ENCODE results near the gene RRAGD.

DNA sequence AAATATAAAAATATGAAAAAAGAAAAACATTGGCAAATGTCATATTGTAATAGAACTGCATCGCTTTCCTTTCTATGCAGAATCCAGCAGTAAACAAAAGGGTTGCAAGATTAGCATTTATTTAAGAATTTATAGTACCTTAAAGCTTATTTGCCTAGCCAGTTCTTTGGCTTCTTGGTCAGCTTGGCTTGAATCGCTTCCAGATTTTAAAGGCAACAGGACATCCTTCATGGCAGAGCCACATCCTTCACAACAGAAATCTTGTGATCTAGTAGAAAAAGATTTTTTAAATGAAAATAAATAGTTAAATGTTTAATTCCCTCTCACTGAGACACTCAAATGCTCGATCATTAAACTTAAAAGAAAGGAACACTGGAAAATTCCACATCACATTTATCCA lies 76.9 kb downstream of the RRAGD start:
- TF ChIP-seq ZNF770 (CRISPR knock-in tag; IDR thresholded peaks at IDR 0.05) (no peak), SETDB1 (CRISPR knock-in tag; IDR thresholded peaks at IDR 0.05; ENCODE audit: borderline replicate concordance) (no peak), NR2F6 (IDR thresholded peaks at IDR 0.05) (no peak), NR2F6 (CRISPR knock-in tag; IDR thresholded peaks at IDR 0.05) (no peak), BHLHE40 (IDR thresholded peaks at IDR 0.05; ENCODE audit: low read length) (no peak), MEF2D (CRISPR knock-in tag; IDR thresholded peaks at IDR 0.05) (no peak), ATAD3A (CRISPR knock-in tag; IDR thresholded peaks at IDR 0.05) (no peak), ZNF773 (CRISPR knock-in tag; IDR thresholded peaks at IDR 0.05; ENCODE audit: borderline replicate concordance) (no peak), ZNF335 (CRISPR knock-in tag; IDR thresholded peaks at IDR 0.05) (no peak), NFE2 (CRISPR knock-in tag; IDR thresholded peaks at IDR 0.05) (no peak), GABPB1 (CRISPR knock-in tag; IDR thresholded peaks at IDR 0.05) (no peak)
- TF ChIP-seq, protein P1, sequence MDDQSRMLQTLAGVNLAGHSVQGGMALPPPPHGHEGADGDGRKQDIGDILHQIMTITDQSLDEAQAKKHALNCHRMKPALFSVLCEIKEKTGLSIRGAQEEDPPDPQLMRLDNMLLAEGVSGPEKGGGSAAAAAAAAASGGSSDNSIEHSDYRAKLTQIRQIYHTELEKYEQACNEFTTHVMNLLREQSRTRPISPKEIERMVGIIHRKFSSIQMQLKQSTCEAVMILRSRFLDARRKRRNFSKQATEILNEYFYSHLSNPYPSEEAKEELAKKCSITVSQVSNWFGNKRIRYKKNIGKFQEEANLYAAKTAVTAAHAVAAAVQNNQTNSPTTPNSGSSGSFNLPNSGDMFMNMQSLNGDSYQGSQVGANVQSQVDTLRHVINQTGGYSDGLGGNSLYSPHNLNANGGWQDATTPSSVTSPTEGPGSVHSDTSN (CRISPR knock-in tag; IDR thresholded peaks at IDR 0.05; ENCODE audit: borderline replicate concordance), result no peak
- TF ChIP-seq, protein P2, sequence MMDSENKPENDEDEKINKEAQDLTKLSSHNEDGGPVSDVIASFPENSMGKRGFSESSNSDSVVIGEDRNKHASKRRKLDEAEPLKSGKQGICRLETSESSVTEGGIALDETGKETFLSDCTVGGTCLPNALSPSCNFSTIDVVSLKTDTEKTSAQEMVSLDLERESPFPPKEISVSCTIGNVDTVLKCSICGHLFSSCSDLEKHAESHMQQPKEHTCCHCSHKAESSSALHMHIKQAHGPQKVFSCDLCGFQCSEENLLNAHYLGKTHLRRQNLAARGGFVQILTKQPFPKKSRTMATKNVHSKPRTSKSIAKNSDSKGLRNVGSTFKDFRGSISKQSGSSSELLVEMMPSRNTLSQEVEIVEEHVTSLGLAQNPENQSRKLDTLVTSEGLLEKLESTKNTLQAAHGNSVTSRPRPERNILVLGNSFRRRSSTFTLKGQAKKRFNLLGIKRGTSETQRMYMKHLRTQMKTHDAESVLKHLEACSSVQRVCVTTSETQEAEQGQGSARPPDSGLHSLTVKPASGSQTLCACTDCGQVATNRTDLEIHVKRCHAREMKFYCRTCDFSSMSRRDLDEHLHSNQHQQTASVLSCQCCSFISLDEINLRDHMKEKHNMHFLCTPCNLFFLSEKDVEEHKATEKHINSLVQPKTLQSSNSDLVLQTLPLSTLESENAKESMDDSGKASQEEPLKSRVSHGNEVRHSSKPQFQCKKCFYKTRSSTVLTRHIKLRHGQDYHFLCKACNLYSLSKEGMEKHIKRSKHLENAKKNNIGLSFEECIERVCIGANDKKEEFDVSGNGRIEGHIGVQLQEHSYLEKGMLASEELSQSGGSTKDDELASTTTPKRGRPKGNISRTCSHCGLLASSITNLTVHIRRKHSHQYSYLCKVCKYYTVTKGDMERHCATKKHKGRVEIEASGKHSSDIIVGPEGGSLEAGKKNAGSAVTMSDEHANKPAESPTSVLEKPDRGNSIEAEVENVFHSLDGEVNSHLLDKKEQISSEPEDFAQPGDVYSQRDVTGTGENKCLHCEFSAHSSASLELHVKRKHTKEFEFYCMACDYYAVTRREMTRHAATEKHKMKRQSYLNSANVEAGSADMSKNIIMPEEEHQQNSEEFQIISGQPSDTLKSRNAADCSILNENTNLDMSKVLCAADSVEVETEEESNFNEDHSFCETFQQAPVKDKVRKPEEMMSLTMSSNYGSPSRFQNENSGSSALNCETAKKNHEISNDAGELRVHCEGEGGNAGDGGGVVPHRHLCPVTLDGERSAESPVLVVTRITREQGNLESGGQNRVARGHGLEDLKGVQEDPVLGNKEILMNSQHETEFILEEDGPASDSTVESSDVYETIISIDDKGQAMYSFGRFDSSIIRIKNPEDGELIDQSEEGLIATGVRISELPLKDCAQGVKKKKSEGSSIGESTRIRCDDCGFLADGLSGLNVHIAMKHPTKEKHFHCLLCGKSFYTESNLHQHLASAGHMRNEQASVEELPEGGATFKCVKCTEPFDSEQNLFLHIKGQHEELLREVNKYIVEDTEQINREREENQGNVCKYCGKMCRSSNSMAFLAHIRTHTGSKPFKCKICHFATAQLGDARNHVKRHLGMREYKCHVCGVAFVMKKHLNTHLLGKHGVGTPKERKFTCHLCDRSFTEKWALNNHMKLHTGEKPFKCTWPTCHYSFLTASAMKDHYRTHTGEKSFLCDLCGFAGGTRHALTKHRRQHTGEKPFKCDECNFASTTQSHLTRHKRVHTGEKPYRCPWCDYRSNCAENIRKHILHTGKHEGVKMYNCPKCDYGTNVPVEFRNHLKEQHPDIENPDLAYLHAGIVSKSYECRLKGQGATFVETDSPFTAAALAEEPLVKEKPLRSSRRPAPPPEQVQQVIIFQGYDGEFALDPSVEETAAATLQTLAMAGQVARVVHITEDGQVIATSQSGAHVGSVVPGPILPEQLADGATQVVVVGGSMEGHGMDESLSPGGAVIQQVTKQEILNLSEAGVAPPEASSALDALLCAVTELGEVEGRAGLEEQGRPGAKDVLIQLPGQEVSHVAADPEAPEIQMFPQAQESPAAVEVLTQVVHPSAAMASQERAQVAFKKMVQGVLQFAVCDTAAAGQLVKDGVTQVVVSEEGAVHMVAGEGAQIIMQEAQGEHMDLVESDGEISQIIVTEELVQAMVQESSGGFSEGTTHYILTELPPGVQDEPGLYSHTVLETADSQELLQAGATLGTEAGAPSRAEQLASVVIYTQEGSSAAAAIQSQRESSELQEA (CRISPR knock-in tag; IDR thresholded peaks at IDR 0.05; ENCODE audit: not compliant biosample characterization), result no peak
- TF ChIP-seq, protein P3, sequence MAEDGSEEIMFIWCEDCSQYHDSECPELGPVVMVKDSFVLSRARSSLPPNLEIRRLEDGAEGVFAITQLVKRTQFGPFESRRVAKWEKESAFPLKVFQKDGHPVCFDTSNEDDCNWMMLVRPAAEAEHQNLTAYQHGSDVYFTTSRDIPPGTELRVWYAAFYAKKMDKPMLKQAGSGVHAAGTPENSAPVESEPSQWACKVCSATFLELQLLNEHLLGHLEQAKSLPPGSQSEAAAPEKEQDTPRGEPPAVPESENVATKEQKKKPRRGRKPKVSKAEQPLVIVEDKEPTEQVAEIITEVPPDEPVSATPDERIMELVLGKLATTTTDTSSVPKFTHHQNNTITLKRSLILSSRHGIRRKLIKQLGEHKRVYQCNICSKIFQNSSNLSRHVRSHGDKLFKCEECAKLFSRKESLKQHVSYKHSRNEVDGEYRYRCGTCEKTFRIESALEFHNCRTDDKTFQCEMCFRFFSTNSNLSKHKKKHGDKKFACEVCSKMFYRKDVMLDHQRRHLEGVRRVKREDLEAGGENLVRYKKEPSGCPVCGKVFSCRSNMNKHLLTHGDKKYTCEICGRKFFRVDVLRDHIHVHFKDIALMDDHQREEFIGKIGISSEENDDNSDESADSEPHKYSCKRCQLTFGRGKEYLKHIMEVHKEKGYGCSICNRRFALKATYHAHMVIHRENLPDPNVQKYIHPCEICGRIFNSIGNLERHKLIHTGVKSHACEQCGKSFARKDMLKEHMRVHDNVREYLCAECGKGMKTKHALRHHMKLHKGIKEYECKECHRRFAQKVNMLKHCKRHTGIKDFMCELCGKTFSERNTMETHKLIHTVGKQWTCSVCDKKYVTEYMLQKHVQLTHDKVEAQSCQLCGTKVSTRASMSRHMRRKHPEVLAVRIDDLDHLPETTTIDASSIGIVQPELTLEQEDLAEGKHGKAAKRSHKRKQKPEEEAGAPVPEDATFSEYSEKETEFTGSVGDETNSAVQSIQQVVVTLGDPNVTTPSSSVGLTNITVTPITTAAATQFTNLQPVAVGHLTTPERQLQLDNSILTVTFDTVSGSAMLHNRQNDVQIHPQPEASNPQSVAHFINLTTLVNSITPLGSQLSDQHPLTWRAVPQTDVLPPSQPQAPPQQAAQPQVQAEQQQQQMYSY (CRISPR knock-in tag; IDR thresholded peaks at IDR 0.05), result no peak

Data from HepG2 (cell line).